Stimulated activated CD4-positive, alpha-beta T cell treated with anti-CD3 and anti-CD28 coated beads, Interleukin-4, amount 100 ng/mL, for 48 hours (primary cell): Measurements from ENCODE around the gene LAIR2.

ENCODE experiments used
- DNase-seq, 2 donors: peaks; one replicate each; pipeline ENCODE4 v3.0.0-alpha.2; 2020; ENCODE audit warnings: low read depth in 2 of 2

The LAIR2 gene

DNA sequence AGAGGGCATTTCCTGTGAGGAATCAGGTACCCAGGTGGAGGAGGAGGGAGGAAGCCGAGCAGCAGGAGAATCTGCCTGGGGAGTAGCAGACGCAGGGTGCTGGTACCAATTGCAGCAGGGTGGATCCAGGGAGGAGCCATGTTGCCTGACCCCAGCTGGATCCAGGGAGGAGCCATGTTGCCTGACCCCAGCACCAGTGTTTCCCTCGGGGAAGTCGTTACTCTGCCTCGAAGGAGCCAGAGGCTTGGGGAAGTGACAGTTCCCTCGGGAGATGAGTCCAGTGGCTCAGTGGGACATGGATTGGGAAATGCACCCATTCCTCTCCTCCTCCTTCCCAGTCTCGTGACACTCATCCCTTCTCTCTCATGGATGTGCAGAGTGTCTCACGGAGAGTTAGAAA lies 31.5 kb downstream of the LAIR2 start:
- DNase-seq: no peak

DNA sequence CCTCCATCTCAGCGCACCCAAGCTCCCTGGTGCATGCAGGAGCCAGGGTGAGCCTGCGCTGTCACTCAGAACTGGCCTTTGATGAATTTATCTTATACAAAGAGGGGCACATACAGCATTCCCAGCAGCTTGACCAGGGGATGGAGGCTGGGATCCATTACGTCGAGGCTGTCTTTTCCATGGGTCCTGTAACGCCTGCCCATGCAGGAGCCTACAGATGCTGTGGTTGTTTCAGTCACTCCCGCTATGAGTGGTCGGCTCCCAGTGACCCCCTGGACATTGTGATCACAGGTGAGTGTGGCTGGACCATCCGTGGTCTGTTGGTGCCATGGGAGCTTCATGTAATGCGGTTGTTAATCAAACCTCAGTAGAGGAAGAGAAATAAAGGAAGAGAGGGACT lies 33.0 kb downstream of the LAIR2 start:
- no peak for DNase-seq

DNA sequence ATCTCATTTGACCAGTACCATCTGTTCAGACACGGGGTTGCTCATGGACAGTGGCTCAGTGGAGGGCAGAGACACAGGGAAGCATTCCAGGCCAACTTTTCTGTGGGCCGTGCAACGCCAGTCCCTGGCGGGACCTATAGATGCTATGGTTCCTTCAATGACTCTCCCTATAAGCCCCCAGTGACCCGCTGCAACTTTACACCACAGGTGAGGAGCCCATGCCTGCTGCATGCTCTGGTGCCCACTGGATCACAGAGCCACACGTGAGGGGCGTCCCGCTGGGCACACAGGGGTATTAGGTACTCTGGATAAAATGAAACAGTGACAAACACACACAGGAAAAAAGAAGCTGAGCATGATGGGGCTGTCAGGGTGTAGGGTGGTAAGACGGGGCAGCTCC lies 34.3 kb downstream of the LAIR2 start:
- DNase-seq: no peak

DNA sequence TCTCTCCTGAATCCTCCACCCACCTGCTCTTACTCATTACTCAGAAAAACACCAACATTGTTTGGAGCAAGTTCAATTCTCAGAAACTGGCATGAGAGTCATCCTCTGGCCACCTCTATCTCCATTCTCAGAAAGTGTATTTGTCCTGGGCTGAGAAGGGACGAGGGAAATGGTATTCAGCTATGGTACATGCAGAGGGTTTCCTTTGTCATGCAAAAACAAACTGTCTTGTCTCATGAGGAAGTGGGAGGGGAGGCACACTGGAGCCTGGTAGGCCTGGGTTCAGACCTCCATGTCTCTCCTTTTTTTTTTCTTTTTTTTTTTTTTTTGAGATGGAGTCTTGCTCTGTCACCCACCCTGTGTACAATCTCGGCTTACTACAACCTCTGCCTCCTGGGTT lies 39.1 kb downstream of the LAIR2 start:
- no peak for DNase-seq

DNA sequence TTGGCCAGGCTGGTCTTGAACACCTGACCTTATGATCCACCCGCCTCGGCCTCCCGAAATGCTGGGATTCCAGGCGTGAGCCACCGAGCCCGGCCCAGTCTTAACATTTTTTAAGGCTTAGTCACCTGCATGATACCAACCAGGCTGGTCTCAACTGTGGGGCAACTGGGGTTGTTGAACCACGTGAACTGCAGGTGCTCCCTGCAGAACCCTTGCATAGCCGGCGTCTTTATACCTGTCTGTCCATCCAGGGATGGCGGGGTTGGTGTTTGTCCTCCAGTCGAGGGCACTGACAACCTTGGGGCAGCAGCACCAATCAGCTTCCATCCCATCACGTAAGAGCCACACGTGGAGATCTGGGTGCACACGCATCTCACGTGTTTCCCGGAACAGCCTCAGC lies 46.2 kb downstream of the LAIR2 start:
- no peak for DNase-seq

DNA sequence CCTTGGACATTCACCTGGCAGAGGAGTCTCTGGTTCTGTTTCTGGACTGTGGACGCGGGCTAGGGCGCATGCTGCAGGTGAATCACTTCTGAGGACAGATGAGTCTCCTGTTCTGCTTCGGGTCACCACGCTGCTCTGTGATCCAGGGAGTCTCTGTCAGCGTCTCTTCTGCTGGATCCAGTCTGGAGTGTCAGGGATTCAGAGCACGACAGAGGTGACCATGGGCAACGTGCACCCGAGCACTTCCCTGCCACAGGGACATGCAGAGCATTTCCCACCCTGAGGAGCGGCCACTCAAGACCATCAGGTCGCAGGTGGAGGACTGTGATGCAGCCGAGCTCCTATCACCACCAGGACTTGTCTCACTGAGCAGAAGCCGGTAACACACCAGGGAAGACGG lies 46.6 kb downstream of the LAIR2 start:
- DNase-seq: no peak

DNA sequence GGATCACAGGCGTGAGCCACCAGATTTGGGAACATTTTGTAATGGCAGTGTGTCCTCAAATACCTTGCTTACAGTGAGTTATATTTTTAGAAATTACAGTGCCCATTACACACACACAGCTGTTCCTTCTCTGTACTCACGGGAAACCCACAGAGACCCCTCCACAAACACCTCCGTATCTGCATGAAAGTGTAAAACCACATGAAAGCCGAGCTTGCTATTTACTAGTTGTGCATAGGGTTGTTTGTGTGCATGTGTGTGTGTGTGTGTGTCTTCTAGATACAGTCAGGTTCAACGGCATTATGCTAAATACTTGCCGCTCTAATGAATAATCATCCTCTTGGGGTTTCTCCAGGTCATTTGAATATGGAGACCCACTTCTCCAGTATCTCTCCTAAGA lies 48.7 kb downstream of the LAIR2 start:
- no peak for DNase-seq

DNA sequence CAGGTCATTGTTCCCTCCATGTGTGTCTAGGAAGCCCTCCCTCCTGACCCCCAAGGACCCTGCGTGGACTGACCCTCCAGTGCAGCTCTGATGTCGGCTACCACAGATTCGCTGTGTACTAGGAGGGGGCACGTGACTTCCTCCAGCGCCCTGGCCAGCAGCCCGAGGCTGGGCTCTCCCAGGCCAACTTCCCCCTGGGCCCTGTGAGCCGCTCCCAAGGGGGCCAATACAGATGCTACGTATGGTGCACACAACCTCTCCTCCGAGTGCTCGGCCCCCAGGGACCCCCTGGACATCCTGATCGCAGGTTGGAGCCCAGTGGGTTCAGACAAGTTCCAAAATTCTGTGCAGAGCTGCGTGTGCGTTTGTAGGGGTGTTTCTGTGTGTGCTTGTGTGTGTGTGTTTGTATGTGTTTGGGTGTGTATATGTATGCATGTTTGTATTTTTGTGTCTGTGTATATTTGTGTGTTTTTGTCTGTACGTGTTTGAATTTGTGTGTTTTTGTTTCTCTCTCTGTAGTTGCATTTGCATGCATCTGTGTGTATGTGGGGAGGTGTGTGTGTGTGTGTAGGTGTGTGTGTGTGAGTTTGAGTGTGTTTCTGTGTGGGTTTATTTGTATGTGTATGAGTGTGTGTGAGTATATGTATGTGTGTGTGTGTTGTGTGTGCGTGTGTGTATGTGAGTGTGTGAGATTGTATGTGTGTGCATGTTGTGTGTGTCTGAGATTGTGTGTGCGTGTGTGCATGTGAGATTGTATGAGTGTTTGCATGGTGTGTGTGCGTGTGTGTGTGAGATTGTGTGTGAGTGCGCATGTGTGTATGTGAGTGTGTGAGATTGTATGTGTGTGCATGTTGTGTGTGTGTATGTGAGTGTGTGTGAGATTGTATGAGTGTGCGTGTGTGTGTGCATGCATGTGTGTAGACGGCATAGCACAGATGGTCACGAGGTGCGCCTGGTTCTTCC lies 49.6 kb downstream of the LAIR2 start:
- DNase-seq: no peak

DNA sequence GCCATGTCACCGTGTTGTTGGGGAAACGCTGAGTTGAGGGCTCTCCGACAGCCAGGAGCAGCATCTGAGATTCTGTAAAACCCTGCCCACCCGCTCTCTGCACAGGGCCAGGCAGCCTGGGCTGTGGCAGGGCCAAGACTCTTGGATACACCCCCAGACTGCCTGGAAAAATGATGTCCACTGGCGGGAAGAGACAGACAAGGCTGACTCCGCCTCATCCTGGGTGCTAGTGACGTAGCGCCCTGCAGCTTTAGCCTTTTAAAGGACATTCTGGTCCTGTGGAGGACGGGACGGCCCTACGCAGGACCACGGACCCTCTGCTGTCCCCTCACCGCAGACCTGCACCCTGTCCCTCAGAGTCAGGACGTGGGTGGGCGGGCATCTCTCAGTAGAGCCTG lies 50.3 kb downstream of the LAIR2 start:
- no peak for DNase-seq

DNA sequence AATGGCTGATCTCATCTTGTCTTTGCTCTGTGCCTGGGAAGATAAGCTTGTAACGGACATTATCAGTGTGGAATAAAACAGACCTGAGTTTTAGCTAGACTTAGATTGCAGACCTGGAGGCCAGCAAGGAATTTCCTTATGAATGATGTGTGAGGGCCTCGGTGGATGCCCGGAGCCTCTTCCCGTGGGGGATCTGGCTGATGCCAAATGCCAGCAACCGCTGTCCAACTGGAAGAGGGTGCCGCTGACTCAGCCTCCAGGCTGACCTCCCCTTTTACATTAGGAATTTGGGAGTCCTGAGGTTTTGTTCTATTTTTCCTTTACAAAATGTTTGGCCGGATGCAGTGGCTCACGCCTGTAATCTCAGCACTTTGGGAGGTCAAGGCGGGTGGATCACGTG lies 51.4 kb downstream of the LAIR2 start:
- DNase-seq: no peak

DNA sequence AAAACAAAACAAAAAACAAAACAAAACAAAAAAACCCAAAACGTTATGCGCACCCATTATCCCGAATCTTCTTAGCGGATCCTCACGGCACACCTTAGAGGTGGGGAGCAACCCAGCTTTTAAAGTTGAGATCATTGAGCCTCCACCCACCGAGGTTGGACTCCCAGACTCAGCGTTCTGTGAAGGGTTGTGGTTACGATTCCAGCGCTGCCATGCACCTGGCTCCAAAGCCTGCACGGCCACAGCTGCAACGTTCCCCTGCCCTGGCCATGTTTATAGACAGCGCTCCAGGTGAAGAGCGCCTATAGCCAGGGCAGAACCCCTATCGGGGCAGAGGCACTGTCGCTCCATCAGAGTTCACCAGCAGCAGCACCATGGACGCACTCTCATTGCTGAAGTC lies 52.3 kb downstream of the LAIR2 start:
- no peak for DNase-seq

DNA sequence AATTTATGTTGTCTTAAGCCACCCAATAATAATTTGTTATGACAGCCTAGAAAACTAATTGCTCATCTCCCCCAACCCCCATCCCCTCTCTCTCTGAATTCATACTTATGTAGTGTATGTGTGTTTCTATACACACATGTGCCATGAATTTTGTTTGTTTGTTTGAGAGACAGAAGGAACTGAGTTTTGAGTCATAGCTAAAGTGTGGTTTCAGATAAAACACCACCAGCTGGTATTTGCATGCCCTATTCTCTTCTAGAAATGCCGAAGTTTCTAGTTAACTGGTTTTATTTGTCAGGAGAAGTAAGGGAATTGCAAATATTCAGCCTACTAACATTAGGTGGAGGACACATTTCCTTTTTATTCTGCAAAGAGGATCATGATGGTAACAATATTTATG lies 53.6 kb downstream of the LAIR2 start:
- DNase-seq: no peak

DNA sequence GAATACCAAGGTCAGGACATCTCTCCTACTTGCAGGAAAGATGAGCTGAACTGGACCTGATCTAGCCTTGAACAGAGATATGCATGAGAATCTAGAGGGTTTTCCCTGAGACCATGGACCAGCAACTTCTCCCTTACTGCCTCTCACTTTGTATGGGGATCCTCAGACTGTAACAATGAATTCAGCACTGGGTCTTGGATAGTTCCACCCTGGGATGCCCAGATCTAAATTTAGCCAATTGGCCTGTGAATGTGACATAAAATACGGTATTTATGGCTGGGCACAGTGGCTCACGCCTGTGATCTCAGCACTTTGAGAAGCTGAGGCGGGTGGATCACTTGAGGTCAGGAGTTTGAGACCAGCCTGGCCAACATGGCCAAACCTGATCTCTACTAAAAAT lies 55.7 kb downstream of the LAIR2 start:
- no peak for DNase-seq
